Ureter (tissue), 1 donor: ENCODE measurements around the gene TDRD7. TPM values are rescaled to one million over a fixed set of nuclear protein-coding genes. Genes with fewer than 3 reads are reported as not detected.

Experiments used
- DNase-seq: peaks from one replicate; pipeline ENCODE4 v3.0.0-alpha.2; 2020; ENCODE audit warnings: low spot score
- total RNA-seq: library from RNA; stranded (reverse); gene quantifications from one replicate; pipeline ENCODE4 v1.2.4, GENCODE V29; 2023
- donor health status: DM: yes; HTN: yes; CAD: no.

TDRD7 gene
- total RNA-seq: 12.9 TPM

- peak; percentile 84 for DNase-seq
Observed at GRCh38 chr9:97411789-97412625, at the start of gene TDRD7. TSS of gene TDRD7 (plus strand) at chr9:97412096. CDS start at chr9:97428466, 16,370 bp downstream.

- DNase-seq: no peak
Observed at GRCh38 chr9:97362777-97363545, 48.9 kb upstream of the TDRD7 start.

DNA sequence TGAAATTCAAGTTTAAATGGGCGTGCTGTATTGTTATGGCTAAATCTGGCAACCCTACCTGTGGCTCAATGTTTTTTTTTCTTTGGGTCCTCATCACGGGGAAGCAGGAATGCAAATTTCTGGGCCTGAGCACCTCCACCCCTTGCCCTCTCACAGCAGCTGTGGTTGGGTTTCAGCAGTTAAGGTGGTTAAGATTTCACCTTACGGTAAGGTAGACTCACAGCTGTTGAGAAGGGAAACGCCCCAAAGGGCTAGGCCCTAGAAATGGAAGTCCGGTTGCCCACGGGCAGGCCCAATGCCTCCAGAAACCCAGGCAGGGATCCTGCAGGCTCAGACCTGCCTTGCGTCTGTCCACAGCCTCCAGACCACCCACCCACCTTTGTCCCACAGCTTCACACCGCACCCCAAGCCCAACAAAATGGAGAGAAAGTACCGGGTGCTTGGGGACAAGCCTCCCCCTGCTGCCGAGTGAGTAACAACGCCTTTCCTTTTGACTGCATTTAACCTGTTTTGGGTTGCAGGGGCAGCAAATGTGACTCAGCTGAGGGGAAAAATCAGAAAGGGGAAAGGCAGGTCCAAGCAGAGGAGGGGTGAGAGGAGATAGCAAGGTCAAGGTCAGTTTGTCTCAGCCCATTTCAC lies 48.1 kb upstream of the TDRD7 start:
- DNase-seq: no peak

DNA sequence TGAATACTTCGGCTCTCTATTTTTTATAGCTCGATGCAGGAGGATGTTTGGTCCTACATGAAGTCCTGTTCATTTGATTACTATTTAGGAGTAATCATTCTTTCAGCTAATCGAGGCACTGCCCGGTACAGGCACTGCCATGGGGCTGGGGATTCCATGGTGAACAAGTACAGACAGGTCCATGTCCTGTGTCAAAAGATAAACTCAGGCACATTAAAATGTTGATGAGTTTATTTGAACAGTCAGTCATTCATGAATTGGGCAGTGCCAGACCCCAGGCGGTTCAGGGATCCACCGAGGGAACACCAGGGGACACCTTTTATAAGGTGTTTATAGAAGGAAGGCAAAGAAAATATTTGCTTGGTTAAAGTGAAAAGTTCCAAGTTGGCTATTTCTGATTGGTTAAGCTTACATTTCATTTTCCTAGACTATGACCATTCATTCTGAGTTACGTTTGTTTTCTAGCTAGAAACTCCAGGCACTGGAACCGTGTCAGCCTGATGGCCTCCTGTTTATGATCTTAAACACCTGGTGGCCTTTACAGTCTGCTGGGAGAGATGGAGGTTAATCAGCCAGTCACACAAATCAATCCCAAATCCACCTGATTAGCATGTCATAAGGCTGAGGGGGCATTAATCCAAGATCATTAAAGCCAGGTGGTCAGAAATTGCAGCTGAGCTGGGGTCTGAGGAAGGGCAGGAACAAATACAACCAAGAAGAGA lies 47.0 kb upstream of the TDRD7 start:
- no peak for DNase-seq

- DNase-seq: no peak
Observed at GRCh38 chr9:97365634-97366033, 46.3 kb upstream of the TDRD7 start.

DNA sequence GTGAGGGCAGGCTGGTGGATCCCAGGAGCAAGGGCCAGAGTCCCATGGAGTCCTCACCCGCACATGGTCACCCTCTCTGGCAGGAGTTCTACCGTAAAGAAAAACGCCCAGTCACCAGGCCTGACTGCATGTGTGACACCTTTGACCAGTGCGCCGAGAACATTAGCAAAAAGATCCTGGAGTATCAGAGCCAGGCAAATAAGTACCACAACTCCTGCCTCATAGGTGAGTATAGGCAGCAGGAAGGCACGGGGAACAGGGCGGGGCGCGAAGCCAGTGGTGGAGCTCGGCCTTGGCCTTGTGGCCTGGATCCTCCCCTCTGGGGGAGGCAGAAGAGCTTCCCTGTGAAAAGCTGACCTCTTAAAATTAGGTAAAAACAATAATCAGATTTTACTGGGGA lies 45.4 kb upstream of the TDRD7 start:
- DNase-seq: no peak

DNA sequence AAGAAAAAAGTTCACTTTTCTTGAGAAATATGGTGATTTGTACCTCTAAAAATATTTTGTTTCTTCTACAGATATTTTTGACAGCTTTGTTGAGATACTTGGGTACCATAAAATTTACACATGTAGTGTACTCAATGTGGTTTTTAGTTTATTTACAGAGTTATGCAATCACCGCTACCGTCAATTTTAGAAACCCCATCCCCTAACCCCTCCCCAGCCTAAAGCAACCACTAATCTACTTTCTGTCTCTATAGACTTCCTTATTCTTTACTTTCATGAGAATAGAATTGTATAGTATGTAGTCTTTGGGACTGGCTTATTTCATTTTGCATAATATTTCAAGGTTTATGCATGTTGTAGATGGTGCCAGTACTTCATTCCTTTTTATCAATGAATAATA lies 45.0 kb upstream of the TDRD7 start:
- no peak for DNase-seq

DNA sequence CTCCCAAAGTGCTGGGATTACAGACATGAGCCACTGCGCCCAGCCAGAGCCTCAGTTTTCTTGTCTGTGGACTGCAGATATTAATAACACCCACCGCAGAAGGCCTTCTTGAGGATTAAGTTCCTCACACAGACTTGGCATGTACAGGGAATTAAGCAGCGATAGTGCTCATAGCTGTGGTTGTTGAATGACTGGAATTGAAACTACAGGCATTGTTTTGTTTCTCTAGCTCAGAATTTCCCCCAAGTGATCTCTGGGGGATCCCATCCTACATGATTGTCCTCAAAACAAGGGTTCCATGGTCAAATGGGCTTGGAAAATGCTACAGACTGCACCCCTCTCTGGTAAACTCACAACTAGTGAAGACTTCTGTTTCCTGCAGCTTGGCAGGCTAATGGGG lies 44.2 kb upstream of the TDRD7 start:
- DNase-seq: no peak

DNA sequence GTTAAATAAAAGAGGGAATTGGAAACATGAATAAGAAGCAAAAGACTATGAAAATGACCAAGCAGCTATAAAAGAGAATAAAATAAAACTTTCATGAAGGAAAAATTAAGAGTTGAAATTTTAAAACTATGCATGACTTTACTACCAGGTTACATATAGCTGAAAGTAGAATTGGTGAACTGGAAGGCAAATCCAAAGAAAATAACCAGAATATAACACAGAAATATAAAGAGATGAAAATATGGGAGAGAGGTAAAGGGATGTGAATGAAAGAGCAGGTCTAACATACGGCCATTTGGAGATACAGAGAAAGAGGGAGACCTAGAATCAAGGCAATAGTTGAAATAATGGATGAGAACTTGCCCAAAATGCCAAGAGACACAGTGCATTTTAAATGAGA lies 42.9 kb upstream of the TDRD7 start:
- no peak for DNase-seq

DNA sequence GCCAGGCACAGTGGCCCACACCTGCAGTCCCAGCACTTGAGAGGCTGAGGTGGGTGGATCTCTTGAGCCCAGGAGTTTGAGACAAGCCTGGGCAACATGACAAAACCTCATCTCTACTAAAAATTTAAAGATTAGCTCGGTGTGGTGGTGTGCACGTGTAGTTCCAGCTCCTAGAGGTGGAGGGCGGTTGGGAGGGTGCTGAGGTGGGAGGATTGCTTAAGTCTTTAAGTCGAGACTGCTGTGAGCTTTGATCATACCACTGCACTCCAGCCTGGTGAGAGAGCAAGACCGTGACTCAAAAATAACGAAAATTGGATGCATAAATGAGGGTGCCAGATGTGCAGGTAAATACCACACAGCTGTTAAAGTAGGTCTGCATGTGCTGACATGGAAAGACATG lies 39.3 kb upstream of the TDRD7 start:
- DNase-seq: no peak

DNA sequence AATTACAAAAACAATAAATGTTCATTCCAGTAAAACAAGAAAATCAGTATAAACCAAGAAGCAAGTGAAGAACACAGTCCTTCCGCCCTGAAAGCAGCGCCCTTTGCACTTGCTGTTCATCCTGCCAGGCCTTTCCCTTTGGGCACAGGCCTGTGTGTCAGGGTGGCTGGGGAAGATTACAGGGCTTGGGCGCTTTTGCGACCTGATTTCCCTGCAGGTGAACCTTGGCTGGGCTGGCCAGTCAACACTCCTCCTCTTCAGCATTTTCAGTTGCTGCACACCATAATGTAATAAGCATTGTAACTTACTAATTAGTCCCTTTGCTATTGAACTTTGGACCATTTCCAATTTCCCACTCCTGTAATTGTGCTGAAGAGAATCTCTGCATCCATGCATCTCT lies 38.6 kb upstream of the TDRD7 start:
- no peak for DNase-seq

- no peak for DNase-seq
Observed at GRCh38 chr9:97374811-97375210, 37.1 kb upstream of the TDRD7 start.

DNA sequence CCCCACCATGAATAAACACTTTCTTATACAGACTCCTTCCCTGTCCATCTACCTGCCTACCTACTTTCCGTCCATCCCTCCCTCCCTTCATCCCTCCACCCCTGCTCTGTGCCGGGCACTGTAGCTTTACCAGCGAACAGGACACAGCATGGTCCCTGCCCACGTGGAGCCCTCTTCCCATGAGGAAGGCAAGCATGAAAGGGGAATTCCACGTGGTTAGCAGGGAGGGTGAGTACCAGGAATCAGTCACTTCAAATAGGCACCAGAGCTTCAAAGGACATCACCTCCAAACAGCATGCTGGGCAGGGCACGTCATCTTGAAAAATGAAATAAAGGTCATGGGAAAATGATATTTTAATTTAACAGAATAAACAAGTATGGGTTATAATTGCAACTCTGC lies 35.0 kb upstream of the TDRD7 start:
- no peak for DNase-seq

- no peak for DNase-seq
Observed at GRCh38 chr9:97382099-97382718, 29.7 kb upstream of the TDRD7 start.

DNA sequence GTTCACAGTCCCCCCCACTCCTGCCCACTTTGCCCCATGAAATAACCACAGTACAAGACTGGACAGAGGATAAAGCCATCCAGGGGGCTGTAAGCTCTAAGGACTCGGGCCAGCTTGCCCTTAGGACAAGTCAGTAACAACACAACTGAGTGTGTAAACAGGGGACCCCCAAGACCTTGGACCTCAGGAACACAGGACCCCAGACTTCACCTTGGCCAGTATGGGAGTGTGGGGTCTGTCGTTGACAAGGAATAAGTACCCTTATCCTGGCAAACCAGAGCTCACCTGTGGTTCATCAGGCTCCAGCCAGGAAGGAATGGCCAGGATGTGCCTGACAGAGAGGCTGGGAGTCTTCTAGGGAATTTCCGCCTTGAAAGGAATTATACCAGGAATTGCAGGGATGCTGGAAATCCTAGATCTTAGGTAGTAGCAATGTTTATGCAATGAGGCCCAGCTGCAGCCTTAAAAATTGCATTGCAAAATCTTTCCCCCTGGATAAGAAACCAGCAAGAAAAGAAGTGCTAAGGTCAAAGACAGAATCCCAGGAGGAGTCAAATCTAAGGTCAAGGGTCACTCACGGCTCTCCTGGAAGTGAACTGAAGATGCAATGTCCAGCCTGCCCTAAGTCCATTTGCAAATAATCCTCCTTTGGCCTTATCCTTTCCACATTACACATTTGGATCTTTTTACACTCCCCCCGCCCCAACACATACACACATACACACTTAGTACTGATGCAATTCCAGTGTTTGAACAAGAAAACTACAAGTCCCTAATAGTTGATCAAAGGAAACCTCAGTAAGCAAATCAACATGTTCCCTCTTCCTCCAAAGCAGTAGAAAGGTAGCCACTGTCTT lies 27.3 kb upstream of the TDRD7 start:
- no peak for DNase-seq

DNA sequence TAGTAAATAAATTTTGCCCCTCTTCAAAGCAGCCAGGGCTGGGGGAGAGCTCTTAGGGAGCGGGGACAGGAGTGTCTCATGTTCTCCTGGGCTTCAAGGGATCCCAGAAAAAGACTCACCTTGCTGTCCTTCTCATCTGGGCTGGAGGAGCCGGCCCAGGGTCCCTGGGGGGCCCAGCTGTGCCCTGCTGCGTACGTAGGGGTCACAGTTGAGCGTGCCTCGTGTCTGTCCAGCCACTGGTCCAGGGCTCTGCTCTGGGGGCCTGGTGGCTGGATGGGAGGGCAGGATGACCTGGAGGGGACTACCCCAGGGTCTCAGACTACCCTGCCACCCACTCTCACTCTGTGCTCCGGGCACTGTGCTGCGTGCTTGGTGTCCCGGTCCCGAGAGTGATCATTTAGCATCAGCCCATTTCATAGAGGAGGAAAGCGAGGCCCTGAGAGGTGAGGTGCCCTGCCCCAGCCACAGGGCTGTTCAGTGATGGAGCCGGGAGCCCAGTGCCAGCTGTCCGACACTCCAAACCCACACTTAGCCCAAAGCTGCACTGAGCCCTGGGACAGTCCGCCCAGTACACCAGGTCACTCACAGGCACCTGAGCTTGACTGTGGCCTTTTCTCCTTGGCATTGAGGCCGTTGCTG lies 26.2 kb upstream of the TDRD7 start:
- no peak for DNase-seq

DNA sequence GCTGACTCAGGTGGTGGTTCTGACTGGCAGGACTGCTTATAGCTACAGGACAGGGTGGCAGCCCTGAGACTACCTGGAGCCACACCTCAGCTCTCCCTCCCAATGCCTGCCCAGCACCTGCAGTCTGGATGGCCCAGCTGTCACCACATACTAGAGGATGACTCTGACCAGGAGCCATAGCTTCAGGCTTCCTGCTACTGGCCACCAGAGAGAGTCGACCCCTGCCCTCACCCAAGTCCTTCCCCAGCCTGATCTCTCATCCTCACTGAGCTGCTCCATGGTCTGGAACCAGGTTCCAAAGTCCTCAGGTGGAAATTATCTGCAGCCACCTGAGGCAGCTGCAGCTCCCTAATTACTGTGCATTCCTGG lies 25.6 kb upstream of the TDRD7 start:
- no peak for DNase-seq

GRCh38 chr9:97386733-97387503 lies 25.0 kb upstream of the TDRD7 start:
- peak; percentile 67 for DNase-seq

- no peak for DNase-seq
Observed at GRCh38 chr9:97387504-97387886, 24.4 kb upstream of the TDRD7 start.
